GM18505 (cell line): ENCODE data around the gene BMP6.

Source experiments
- ATAC-seq: cut with Tn5 transposase; IDR thresholded peaks from one replicate; pipeline ENCODE4 v1.9.1; 2021; ENCODE audit not compliant: unreplicated experiment
- POLR2A ChIP-seq: IDR thresholded peaks from 4 replicates; pipeline ENCODE4 v1.6.1; 2011; ENCODE audit warnings: borderline replicate concordance; ENCODE audit not compliant: insufficient read depth, insufficient read length; ENCODE audit errors: extremely low read depth

The BMP6 gene

DNA sequence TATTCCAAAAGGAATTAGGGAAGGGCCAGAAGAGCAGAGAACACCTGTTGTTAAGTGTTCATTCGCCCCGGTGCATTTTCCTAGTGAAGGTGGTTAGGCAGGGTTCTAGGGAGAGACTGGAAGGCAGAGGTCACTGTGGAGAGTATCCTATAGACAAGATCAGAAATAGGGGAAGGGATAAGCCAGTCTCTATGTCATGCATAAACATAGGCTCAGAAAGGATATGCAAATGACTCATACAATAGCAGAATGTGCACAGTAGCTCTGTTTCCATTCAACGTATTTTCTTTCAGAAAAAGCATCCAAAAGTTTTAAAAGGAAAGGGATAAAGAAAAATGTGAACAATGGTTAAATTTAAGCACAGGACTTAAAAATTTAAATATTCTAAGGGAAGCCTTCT lies 47.4 kb downstream of the BMP6 start:
- no peak for TF ChIP-seq POLR2A
- no peak for ATAC-seq

DNA sequence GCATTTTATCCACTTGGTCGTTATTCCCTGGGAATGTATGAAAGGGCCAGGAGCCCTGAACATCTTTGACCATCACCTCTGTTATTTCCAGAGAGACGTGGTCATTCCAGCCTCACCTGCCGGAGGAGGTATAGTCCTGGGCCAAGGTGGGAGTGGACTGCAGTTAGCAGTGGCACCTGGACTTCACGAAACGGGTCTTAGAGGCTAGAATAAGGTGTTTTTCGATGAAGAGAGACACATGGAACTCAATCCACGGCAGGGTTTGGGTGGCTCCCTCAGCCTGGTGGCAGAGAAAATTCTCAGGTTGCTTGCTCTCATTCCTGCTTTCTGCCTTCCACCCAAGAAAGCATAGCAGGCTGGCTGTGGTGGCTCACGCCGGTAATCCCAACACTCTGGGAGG lies 48.0 kb downstream of the BMP6 start:
- no peak for TF ChIP-seq POLR2A
- ATAC-seq, result no peak

DNA sequence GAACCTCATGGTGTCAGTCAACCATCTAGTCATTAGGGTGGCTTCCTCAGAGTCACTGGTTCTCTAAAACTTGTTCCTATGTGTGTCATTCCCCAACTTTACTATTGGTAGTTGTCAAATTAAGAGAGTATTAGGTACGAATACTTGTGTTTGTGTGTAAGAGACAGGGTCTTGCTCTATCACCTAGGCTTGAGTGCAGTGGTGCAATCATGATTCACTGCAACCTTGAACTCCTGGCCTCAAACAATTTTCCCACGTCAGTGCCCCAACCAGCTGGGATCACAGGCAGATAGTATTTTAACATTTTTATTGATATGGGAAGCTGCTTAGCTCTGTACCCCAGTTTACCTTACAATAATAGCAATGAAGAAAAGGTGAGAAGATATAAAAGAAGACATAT lies 50.6 kb downstream of the BMP6 start:
- no peak for TF ChIP-seq POLR2A
- ATAC-seq, result no peak

DNA sequence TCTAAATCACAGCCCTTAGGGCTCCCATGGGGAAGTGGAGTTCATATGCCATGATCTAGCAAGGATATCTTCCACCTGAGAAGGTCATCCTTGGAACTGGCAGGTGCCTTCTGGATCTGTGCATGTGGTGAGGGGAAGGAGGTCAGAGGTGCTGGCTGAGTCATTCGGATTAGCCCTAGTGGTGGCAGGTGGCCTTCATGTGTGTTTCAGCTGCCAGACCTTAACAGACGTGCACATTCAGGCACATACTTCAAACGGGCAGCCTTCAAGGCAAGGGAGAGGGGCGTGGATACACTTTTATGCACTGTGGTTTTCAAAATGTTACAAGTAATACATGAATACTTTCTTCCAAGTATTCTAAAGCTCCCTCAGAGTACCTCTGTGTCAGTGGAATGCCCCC lies 51.2 kb downstream of the BMP6 start:
- no peak for ATAC-seq
- TF ChIP-seq POLR2A, result no peak

DNA sequence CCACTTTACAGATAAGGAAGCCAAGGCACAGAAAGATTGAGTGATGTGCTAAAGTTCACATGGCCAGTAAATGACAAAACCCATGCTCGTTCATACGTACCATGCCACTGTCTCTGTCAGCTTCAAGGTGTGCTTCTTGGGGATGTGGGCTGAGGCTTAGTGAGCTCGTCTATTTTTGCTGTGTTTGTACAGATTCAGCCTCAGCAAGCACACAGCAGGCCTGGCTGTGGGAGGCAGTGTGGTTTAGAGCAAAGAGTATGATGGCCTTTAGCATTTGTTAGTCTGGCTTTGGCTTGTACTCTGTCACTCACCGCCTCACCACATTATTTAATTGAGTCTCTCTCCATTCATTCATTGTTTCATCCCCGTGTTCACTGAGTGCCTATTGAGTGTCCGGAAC lies 55.3 kb downstream of the BMP6 start:
- no peak for TF ChIP-seq POLR2A
- ATAC-seq, result no peak

DNA sequence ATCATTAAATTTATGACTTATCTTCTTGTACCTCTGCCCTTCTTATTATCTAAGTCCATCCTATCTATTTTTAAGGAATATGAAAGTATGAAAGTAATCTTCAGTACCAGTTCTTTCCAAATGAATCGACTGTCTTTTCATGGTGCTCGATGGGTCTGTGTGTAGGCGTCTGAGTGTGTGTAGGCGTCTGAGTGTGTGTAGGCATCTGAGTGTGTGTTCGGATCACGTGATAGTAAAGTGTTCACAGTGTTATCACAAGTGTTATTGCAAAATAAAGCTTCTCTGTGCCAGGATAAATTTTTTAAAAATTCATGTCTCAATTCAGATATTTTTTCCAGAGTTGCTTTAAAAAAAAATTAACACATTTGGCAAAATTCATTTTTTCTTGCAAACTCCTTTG lies 58.3 kb downstream of the BMP6 start:
- ATAC-seq, result no peak
- TF ChIP-seq POLR2A, result no peak

DNA sequence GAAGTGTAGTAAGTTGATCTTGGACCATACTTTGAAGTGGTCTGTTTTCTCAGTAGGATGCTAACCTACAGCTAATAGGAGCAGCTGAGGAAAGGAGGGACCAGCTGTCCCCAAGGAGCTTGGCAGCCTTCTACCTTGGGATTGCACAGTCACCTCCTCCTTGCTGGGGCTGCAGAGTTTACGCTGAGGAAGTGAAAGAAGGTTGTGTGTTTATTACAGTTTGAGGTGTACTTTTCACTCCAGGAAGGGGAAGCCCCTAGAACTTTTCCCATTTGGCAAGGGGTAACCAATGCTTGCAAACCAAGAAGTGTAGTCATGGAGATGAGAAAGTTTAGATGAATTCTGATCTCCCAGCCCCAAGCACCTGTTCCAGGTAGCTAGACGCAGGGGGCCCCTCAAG lies 58.8 kb downstream of the BMP6 start:
- ATAC-seq, result no peak
- no peak for TF ChIP-seq POLR2A

DNA sequence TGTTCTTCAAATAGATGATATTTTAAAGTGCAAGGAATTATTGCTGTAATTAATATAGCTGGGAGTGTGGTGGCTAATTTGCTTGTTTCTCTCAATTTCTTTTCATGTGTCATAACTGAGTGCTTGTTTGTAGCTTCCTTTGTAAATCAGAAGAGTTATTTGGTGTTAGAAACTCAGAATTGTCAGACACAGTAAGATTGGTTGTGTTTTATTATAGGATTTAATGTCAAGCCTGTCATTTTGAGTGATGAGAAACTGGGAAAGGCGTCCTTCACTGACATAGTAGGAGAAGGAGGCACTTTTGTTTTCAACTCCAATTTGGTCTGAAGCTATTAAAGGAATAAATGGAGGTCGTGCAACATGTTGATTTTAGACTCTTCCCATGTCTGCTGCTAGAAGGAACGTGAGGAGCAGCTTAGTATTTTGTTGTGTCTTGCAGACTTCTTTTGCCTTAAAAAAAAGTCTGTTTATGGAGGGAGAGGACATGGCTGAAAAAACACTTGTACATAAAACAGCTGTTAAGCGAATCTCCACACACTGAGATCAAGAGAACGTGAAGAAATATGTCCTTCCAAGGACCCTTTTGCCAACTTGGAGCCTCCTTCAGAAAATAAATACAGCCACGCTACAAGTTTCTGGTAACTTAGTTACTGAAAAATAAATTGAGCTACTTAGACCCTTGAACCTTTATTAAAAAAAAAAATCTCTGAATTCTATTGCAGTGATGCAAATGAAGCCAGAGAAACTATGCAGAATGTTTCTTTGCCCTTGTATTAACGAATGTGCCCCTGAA lies 59.5 kb downstream of the BMP6 start:
- no peak for TF ChIP-seq POLR2A
- ATAC-seq, result no peak

DNA sequence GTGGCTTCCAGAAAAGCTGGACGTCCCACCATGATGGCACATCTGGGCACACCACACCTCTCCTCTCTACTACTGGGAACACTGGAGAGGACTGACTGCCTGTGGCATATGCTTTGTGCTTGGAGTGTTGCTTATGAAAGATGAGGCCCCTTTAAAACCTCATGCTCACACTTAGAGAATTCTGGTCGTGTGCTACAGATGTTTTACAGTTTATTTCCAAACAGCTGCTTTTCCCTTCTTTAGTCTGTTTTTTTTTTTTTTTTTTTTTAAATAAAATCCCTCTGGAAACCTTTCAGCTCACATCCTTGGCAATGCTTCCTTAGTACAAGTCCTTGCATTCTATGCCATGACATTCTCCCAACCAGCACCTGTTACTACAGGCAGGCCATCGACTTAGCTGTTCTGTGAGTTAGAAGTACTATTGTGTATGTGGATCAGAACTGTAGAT lies 60.3 kb downstream of the BMP6 start:
- TF ChIP-seq POLR2A, result no peak
- no peak for ATAC-seq

DNA sequence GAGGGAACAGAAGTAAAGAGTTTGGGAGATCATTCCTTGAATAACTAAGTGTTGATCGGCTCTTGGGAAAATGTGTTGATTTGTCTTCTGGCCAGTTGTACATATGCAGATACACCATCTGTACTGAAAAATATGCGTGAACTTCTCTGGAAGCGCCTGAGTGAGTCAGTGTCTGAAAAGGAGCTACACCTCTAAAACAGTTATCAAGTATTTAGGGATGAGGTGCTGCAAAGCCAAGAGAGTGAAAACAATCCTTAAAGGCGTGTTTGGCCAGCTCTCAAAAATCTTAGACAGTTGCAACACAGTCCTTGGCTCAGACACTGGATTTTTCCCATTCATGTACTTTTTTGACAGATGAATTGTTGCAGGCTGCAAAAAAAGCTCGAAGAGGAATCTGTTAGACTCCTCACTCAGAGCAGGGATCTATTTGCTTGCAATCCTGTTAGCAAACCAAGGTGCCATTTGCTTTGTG lies 61.3 kb downstream of the BMP6 start:
- TF ChIP-seq POLR2A, result no peak
- no peak for ATAC-seq

DNA sequence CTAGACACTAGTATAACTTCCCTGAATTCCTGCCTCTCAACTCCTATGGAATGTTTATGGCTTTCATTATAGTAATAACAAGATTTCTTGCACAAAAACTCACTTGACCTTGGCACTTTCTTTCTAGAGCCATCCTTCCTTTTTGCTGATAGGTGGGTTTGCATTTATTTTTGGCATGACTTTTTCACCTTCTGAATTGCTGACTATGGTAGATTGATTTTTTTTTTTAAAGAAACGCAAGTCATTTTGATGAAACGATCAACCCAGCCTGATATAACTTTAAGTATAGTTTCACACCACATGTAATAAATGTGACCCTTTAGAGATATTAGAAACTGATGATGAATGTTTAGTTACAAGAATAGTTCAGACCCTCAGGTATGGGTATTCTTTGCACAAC lies 61.8 kb downstream of the BMP6 start:
- no peak for TF ChIP-seq POLR2A
- ATAC-seq, result no peak

DNA sequence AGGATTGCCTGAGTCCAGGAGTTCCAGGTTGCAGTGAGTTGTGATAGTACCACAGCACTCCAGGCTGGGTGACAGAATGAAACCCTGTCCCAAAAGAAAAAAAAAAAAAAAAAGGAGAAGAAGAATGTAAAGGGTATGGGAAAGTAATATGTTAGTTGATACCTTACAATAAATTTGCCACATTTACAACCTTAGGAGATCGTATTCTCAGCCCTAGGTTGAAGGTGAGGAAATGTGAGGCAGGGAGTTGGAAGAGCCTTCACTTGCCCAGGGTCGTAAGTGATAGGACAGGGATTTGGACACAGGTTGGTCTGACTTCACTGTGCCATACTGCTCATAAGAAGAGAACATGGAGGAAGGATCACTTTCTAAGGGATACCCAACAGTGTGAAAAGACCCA lies 68.6 kb downstream of the BMP6 start:
- no peak for TF ChIP-seq POLR2A
- no peak for ATAC-seq

DNA sequence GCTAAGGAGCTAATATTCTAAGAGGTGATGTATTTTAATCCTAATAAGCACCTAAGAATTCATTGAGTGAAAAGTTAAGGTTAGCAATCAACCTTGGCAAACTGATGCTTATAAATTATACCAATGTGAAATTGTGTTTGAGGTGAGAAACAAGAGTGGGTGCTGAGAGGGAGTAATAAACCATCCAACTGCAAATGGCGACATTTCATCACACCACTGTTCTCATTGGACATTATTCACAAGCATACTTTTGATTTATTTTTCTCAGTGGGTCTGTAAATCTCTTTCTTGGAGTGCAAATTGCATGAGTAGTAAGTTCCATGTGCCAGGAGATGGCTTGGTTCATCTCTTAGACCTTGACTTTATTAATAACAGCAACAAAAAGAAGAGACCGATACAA lies 71.5 kb downstream of the BMP6 start:
- TF ChIP-seq POLR2A, result no peak
- no peak for ATAC-seq

DNA sequence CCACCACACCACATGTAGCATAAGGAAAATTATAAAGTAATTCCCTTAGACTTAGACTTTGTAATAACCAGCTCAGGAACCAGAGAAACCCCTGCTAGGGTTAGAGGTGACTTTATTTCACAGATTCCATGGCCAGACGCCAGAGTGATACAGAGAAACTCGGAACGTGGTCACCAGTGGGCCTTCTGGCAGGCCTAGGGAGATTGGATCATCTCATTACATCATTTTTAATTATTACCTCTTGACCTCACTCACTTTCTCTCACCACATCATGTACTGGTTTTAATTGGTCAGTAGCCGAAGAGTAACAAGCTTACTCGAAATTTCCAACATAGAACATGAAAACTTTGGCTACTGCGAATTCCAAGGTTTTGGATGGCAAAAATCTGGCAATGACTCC lies 72.9 kb downstream of the BMP6 start:
- TF ChIP-seq POLR2A, result no peak
- no peak for ATAC-seq
